PC-9 (cell line): ENCODE data around the gene MTUS2. TPM values are rescaled to one million over a fixed set of nuclear protein-coding genes. Genes with fewer than 3 reads are reported as not detected.

ENCODE experiments used
- BruUV-seq: library from RNA; stranded (reverse); fragments of 400-500 nt; replicated peaks from 2 replicates; lab custom pipeline; 2021; lab: Mats Ljungman, UMichigan
- CTCF ChIA-PET: fragments of 300-600 bp; sonication (Branson Sonifier 250); formaldehyde crosslinking; loops from one replicate; lab custom pipeline; 2022; ENCODE audit warnings: antibody characterized with exemption; lab: Charles Lee
- POLR2A ChIA-PET: fragments of 300-600 bp; sonication (Branson Sonifier 250); formaldehyde crosslinking; loops from one replicate; lab custom pipeline; 2022; ENCODE audit warnings: antibody characterized with exemption; ENCODE audit not compliant: unreplicated experiment; lab: Charles Lee
- DNase-seq, 2 experiments: peaks; one replicate each; pipeline versions ENCODE4 v3.0.0 to v3.0.0-alpha.2; 2015 to 2022; ENCODE audit warnings: mixed read lengths in 1 of 2
- H2AFZ ChIP-seq: fragments of 200-600 bp; sonication (generic); 2 replicates; pipeline ENCODE4 v1.8.1; 2017; ENCODE audit warnings: antibody characterized with exemption
- H3F3A ChIP-seq: fragments of 200-600 bp; sonication (generic); 2 replicates; pipeline ENCODE4 v1.8.1; 2017; ENCODE audit warnings: antibody characterized with exemption, mild to moderate bottlenecking, low read depth; ENCODE audit not compliant: insufficient read depth
- H3K27ac ChIP-seq: fragments of 200-600 bp; sonication (generic); 2 replicates; pipeline ENCODE4 v1.6.1; 2016; ENCODE audit warnings: mixed run types
- H3K27me3 ChIP-seq: fragments of 200-600 bp; sonication (generic); 2 replicates; pipeline ENCODE4 v1.6.1; 2016; ENCODE audit warnings: low read depth, mixed run types; ENCODE audit not compliant: insufficient read depth
- H3K36me3 ChIP-seq: fragments of 200-600 bp; sonication (generic); 2 replicates; pipeline ENCODE4 v1.6.1; 2016; ENCODE audit warnings: low read depth, mixed run types
- H3K4me1 ChIP-seq: fragments of 200-600 bp; sonication (generic); replicated peaks from 2 replicates; pipeline ENCODE4 v1.6.1; 2016; ENCODE audit warnings: mixed run types; ENCODE audit not compliant: insufficient read depth
- H3K4me2 ChIP-seq: fragments of 200-600 bp; sonication (generic); 2 replicates; pipeline ENCODE4 v1.6.1; 2017; ENCODE audit warnings: mixed run types
- H3K4me3 ChIP-seq: fragments of 200-600 bp; sonication (generic); 2 replicates; pipeline ENCODE4 v1.6.1; 2016; ENCODE audit warnings: mixed run types
- H3K79me2 ChIP-seq: fragments of 200-600 bp; sonication (generic); 2 replicates; pipeline ENCODE4 v1.6.1; 2017; ENCODE audit warnings: low read depth, mixed run types
- H3K9me2 ChIP-seq: fragments of 200-600 bp; sonication (generic); 2 replicates; pipeline ENCODE4 v1.8.1; 2017; ENCODE audit warnings: mild to moderate bottlenecking; ENCODE audit not compliant: insufficient read depth
- H3K9me3 ChIP-seq: fragments of 200-600 bp; sonication (generic); 2 replicates; pipeline ENCODE4 v1.8.1; 2016; ENCODE audit warnings: low read depth; ENCODE audit not compliant: insufficient read depth
- H4K20me1 ChIP-seq: fragments of 200-600 bp; sonication (generic); 2 replicates; pipeline ENCODE4 v1.8.1; 2017; ENCODE audit not compliant: insufficient read depth
- CTCF ChIP-seq: fragments of 200-600 bp; sonication (generic); conservative IDR thresholded peaks from 2 replicates; pipeline ENCODE4 v1.6.1; 2017; ENCODE audit warnings: mixed run types, antibody characterized with exemption, mild to moderate bottlenecking, moderate library complexity
- EZH2 ChIP-seq: fragments of 200-600 bp; sonication (generic); IDR thresholded peaks from 2 replicates; pipeline ENCODE4 v1.8.0; 2017; ENCODE audit warnings: antibody characterized with exemption, low read depth
- intact Hi-C: fragments of 100-400 bp; cut with micrococcal nuclease; formaldehyde crosslinking; loops from one replicate; pipeline ENCODE4 v1.10.0; 2022; ENCODE audit not compliant: unreplicated experiment
- total RNA-seq: library from RNA; stranded (reverse); gene quantifications from 2 replicates; pipeline ENCODE4 v1.2.3, GENCODE V29; 2021

Gene MTUS2
- total RNA-seq, 1 experiment from 2014 or later = not detected

- Histone ChIP-seq H3K4me3 (no peak overlapping the region), H3K4me1 (no peaks in the 10 kb centered on the region), H3K79me2 (no peaks in the 10 kb centered on the region), H3K27me3 (peaks cover 55% of the 10 kb centered on the region), H3K9me3 (no peaks in the 10 kb centered on the region), H2AFZ (no peak overlapping the region), H3K9me2 (peaks cover 4% of the 10 kb centered on the region; the same call in 1 of the 2 replicates), H3F3A (no peaks in the 10 kb centered on the region), H3K4me2 (no peak overlapping the region), H3K36me3 (no peaks in the 10 kb centered on the region), H4K20me1 (no peaks in the 10 kb centered on the region), H3K27ac (no peak overlapping the region)
- no peak for DNase-seq
- no TSS peak for BruUV-seq
- CTCF ChIA-PET = no interaction called here
- TF ChIP-seq CTCF (no peak), EZH2 (no peak)
- intact Hi-C loops = no loop called here
- POLR2A ChIA-PET = no interaction called here
Observed at GRCh38 chr13:29239653-29240525, 419.8 kb downstream of the MTUS2 start.

DNA sequence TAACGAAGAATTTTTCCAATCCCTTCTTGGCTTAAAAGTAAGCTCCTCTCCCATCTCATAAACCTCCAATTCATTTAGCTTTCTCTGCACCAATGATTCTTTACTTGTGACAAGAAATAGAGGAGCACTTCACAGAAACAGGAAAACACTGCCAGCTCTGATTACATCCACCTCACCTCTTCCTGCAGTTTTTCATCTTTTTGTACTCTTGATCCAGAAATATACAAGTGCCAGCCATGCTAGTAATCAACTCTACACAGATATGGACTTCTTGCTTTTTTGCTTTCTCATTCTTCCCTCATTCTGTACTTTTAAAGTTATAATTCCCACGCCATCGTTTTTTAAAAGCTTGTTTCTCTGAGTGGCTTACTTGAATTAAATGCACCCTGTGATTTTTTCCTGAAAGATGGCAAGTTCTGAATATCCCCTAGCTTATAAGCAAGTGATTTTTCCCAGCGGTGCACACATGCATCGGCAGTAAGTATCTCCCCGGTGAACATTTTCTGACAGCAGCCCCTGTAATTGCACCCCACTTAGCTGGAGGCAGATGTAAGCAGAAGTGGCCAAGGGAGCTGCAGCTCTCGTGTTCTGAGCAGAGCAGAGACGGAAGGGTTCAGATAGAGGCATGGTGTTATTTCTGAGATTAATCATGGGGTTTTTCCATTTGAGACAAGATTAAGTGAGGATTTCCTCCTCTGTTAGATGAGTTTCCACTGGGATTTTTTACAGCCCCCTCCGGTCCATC is 434.7 kb downstream of the MTUS2 start:
- H3K79me2 ChIP-seq = no peaks in the 10 kb centered on the region
- no peaks in the 10 kb centered on the region for H3F3A ChIP-seq
- CTCF ChIA-PET = no interaction called here
- no peaks in the 10 kb centered on the region for H3K4me1 ChIP-seq
- H4K20me1 ChIP-seq = no peaks in the 10 kb centered on the region
- no peak overlapping the region for H3K4me3 ChIP-seq
- intact Hi-C loops = no loop called here
- H3K36me3 ChIP-seq = no peaks in the 10 kb centered on the region
- no peaks in the 10 kb centered on the region for H3K9me2 ChIP-seq
- no peak overlapping the region for H2AFZ ChIP-seq
- POLR2A ChIA-PET = no interaction called here
- no peak for DNase-seq
- no peak overlapping the region for H3K27ac ChIP-seq
- H3K27me3 ChIP-seq = peaks cover 19% of the 10 kb centered on the region; the same call in 1 of the 2 replicates
- no TSS peak for BruUV-seq
- no peak overlapping the region for H3K4me2 ChIP-seq
- H3K9me3 ChIP-seq = no peaks in the 10 kb centered on the region
- TF ChIP-seq CTCF = no peak
- TF ChIP-seq EZH2 = no peak

DNA sequence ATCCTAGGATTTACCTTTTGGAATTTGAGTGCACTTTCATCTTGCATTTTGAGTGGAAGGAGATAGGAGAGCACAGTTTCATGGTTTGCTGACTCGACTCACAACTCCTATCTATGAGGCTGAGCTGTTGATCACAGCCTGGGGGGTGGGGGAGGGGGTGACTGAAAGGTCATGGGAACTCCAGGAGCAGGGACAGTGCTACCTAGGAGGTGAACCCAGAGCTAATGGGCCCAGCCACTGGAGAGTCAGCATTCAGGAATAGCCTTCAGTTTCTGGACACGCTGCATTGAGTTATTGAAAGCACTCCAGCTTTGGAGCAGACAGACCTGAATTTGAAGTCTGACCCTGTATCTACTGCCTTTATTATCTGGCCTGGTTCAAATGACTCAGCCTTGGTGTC is 435.4 kb downstream of the MTUS2 start:
- DNase-seq = no peak
- no peaks in the 10 kb centered on the region for H3K4me1 ChIP-seq
- no peaks in the 10 kb centered on the region for H4K20me1 ChIP-seq
- H3K4me3 ChIP-seq = no peak overlapping the region
- BruUV-seq = no TSS peak
- CTCF ChIA-PET = no interaction called here
- TF ChIP-seq CTCF (no peak), EZH2 (no peak)
- POLR2A ChIA-PET = no interaction called here
- intact Hi-C loops = no loop called here
- H3K9me2 ChIP-seq = no peaks in the 10 kb centered on the region
- H3K27ac ChIP-seq = no peak overlapping the region
- no peaks in the 10 kb centered on the region for H3K36me3 ChIP-seq
- H3K79me2 ChIP-seq = no peaks in the 10 kb centered on the region
- H3K4me2 ChIP-seq = no peak overlapping the region
- H3K27me3 ChIP-seq = peaks cover 14% of the 10 kb centered on the region; the same call in 1 of the 2 replicates
- H2AFZ ChIP-seq = no peak overlapping the region
- H3K9me3 ChIP-seq = no peaks in the 10 kb centered on the region
- no peaks in the 10 kb centered on the region for H3F3A ChIP-seq
